HG03558 (cell line): ENCODE data around the gene TXNDC12.
"Not testable (repeated sequence)": the region's sequence is repeated elsewhere in the genome, so short reads cannot be mapped to it uniquely, and the experiment has no call there.

ENCODE experiments used
- ATAC-seq: cut with Tn5 transposase; IDR thresholded peaks from one replicate; pipeline ENCODE4 v1.9.1; 2021; ENCODE audit warnings: moderate number of reproducible peaks; ENCODE audit not compliant: unreplicated experiment; ENCODE audit errors: extremely low read depth

The TXNDC12 gene

GRCh38 chr1:52055066-52055865 is at the start of gene TXNDC12:
Gene TXNDC12, minus strand, starts transcription at chr1:52055191. Its CDS starts 95 bp downstream, at chr1:52055096.
- peak; percentile 34 for ATAC-seq

GRCh38 chr1:52102336-52103013 is 47.5 kb upstream of the TXNDC12 start:
- no peak for ATAC-seq

DNA sequence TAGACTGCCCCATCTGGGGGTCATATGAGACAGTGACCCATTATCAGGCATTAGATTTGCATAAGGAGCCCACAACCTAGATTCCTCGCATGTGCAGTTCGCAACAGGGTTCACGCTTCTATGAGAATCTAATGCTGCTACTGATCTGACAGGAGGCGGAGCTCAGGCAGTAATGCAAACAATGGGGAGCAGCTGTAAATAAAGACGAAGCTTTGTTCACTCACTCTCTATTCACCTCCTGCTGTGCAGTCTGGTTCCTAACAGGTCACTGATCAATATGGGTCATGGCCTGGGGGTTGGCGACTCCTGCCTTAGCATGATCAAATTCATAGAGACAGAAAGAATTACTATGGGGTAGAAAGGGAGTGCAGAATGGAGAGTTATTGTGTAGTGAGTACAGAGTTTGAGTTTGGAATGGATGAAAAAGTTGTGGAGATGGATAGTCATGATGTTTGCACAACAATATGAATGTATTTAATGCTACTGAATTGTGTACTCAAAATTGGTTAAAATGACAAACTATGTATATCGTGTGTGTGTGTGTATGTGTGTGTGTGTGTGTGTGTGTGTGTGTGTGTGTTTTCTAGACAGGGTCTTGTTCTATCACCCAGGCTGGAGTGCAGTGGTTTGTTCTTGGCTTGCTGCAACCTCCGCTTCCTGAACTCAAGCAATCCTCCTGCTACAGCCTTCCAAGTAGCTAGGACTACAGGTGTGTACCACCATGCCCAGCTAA is 43.3 kb upstream of the TXNDC12 start:
- no peak for ATAC-seq

- no peak for ATAC-seq
These were observed 41.2 kb upstream of the TXNDC12 start for GRCh38 chr1:52096216-52096615.

GRCh38 chr1:52094300-52094699 is 39.3 kb upstream of the TXNDC12 start:
- ATAC-seq: not testable (repeated sequence)

DNA sequence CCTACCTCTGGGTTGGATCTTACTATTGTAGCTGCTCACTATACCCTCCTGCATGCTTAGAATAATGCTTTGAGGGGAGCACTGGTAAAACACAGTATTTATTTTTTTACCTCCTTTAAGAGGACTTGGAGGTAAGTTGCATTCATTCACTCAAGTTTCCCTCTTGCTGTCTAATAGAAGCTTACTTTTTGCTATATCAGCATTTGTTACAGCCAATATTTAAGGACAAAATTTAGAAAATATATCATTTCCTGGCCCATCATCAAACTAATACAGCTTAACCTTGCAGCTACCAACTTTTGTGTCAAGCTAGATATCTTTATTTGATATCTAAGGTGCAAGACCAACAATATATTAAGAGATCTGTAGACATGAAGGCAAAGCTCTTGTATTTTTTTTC is 32.9 kb upstream of the TXNDC12 start:
- ATAC-seq: not testable (repeated sequence)

DNA sequence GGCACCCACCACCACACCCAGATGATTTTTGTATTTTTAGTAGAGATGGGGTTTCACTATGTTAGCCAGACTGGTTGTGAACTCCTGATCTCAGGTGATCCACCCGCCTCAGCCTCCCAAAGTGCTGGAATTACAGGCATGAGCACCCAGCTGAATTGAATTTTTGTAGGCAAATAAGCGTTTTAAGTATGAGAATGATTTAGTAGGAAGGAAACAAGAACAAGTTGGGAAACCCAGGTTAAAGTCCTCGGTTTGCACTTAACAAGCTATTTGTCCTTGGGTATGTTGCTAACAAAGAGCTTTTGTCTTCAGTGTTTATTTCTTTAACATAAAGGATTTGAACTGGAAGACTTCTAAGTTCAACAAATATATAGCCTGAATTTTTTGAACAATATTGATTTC is 25.0 kb upstream of the TXNDC12 start:
- no peak for ATAC-seq

GRCh38 chr1:52077277-52077676 is 22.3 kb upstream of the TXNDC12 start:
- ATAC-seq: not testable (repeated sequence)

DNA sequence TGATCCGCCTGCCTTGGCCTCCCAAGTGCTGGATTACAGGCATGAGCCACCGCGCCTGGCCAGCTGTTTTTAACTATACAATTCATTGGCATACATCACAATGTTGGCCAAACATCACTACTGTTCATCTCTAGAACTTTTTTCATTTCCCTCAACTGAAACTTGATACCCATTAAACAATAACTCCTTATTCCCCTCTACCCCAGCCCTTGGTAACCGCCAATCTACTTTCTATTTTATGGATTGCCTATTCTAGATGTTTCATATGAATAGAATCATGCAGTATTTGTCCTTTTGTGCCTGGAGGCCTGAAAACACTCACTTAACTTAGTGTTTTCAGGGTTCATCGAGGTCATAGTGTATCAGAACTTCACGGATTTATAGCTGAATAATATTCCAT is 17.3 kb upstream of the TXNDC12 start:
- no peak for ATAC-seq

- no peak for ATAC-seq
These were observed 15.7 kb upstream of the TXNDC12 start for GRCh38 chr1:52070704-52071103.

GRCh38 chr1:52063192-52063591 is 8.2 kb upstream of the TXNDC12 start:
- no peak for ATAC-seq

- ATAC-seq: no peak
These were observed 5.8 kb upstream of the TXNDC12 start for GRCh38 chr1:52060822-52061221.

DNA sequence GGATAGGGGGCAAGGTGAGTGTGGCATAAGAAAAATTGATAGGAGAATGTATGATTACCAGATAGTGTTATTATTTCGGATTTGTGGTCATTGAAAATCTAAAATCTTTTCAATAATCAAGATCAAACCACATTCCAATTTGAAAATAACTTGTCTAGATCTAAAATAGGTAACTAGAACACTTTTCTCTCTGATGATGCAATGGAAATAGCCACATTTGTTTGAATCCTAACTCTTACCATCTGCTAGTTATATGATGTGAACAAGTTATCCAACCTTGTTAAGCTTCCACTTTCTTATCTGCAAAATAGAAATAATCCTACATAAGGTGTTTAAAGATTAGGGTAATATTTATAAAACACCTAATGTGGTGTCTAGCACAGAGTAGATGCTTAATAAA is 4.9 kb upstream of the TXNDC12 start:
- no peak for ATAC-seq

GRCh38 chr1:52059321-52059720 is 4.3 kb upstream of the TXNDC12 start:
- no peak for ATAC-seq

DNA sequence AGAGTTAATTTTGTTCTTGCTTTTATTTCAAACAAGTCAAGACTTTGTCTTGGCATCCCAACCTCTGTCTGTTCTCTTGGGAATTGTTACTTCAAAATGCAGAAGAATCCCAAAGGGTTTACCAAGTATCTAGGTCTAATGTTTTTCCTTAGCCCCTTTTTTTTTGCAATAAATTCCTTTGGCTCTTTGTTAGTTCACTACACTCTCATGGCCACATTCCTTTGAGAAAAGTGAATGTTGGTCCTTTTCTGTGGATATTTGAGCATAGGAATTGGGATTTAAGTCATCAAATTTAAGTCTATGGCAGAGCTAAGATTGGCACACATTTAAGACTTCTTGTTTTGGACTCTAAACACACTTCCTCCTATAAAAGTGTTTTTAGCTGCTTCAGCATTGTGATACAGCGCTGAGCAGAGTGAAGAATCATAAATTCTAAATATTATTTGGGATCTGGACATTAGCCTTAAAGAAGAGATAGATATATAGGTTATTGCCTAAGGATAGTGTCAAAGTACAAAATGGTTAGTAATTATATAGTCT is 3.0 kb upstream of the TXNDC12 start:
- no peak for ATAC-seq

DNA sequence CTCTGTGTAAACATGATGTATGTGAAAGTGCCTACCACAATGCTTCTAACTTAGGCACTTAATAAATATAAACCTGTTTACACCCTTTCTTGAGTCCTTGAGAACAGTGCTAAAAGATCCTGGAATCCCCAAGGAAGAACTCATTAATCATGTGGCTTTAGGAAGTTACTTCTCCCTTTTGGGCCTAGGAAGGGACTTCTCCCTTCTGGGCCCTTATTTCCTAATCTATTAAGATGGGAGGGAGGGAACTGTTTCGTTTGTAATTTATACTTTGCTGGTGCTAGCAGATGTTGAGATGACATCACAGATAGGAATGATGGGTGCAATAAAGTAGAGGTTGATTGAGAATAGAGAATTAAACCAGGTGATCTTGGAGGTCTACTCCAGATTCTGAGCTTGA is 2.3 kb upstream of the TXNDC12 start:
- ATAC-seq: no peak

DNA sequence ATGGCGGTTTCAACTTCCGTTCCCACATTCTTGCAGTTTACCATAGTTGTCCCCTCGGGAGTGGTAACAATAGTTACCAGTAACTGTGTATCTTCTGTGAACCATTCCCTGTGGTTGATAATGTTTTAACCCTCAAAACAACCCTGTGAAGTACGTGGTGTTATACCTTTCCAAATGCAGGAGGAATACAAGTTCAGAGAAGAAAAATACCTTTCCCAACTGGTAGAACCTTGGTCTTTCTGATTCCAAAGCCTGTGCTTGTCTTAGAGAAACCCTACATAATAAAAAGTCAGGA is 1.9 kb upstream of the TXNDC12 start:
- ATAC-seq: peak; percentile 28

DNA sequence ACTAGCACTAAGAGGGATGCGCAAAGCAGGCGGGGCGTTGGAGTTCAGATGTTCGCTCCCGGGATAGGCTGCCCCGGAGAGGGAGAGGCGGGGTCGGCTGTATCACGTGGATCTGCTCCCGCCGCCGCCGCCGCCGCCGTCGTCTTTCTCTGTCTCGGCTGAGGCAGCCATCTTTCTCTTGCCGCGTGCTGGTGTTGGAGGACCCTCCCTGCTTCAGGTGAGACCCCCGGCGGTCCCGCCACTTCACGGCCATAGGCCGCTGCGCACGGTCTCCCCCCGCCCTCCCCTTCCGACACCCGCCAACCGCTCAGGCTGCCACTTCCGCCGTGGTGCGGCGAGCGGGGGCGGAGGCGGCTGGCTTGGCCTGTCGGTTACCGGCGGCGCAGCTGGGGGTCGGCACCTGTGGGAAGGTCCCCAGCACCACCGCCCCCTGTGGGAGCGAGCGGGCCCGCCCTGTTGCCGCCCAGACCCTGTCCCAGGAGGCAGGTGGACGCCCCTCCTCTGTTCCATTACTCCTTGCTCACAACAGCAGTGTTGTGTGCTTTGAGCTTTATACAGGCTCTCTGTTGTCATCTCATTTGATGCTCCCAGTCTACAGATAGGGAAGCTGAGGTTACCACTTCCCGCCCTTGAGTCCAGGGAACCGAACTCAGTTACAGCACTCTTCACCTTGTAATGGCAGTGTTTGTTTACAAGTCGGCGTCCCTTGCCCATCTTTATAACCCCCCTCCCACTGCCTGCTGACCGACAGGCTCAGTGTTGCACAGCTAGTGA is 1.4 kb upstream of the TXNDC12 start, which contains the start of gene BTF3L4:
BTF3L4 (plus strand) TSS at position 133 of the 774 bp plus-strand sequence. CDS start 3,553 bp downstream, outside the sequence.
- ATAC-seq: peak; percentile 54

GRCh38 chr1:52055866-52056162 is 823 bp upstream of the TXNDC12 start:
- ATAC-seq: no peak

- no peak for ATAC-seq
These were observed 410 bp downstream of the TXNDC12 start for GRCh38 chr1:52054496-52055065.
